ENCODE data around the gene TRPM5. TPM values are rescaled to one million over a fixed set of nuclear protein-coding genes. Genes with fewer than 3 reads are reported as not detected.

TRPM5 gene
- total RNA-seq, 1 donor from 2014 or later: 0.09 TPM

- DNase-seq (ENCODE audit: low read depth, low spot score): no peak
- no peak for TF ChIP-seq CTCF (conservative IDR thresholded peaks at IDR 0.05)
- H3K27ac Mint-ChIP-seq (ENCODE audit: unreplicated experiment): no peak overlapping the region
These were observed 16.4 kb upstream of the TRPM5 start for GRCh38 chr11:2460540-2461252.

GRCh38 chr11:2459796-2460531, 15.7 kb upstream of the TRPM5 start:
- no peak overlapping the region for H3K27ac Mint-ChIP-seq (ENCODE audit: unreplicated experiment)
- H3K4me1 Mint-ChIP-seq: no peaks in the 10 kb centered on the region
- H3K36me3 Mint-ChIP-seq (ENCODE audit: low read depth): no peaks in the 10 kb centered on the region
- H3K27me3 Mint-ChIP-seq (ENCODE audit: low read depth): peaks cover 18% of the 10 kb centered on the region
- no peaks in the 10 kb centered on the region for H3K9me3 Mint-ChIP-seq
- H3K4me3 Mint-ChIP-seq: no peak overlapping the region
- TF ChIP-seq CTCF (conservative IDR thresholded peaks at IDR 0.05): no peak
- DNase-seq (ENCODE audit: low read depth, low spot score): no peak

More at GRCh38 chr11:2460540-2461252, 16.4 kb upstream of the TRPM5 start:
- H3K4me3 Mint-ChIP-seq: no peak overlapping the region
- H3K27me3 Mint-ChIP-seq (ENCODE audit: low read depth): peaks cover 12% of the 10 kb centered on the region
- no peaks in the 10 kb centered on the region for H3K9me3 Mint-ChIP-seq
- no peaks in the 10 kb centered on the region for H3K36me3 Mint-ChIP-seq (ENCODE audit: low read depth)
- H3K4me1 Mint-ChIP-seq: no peaks in the 10 kb centered on the region

- peaks cover 26% of the 10 kb centered on the region for H3K27me3 Mint-ChIP-seq (ENCODE audit: low read depth)
- H3K27ac Mint-ChIP-seq (ENCODE audit: unreplicated experiment): no peak overlapping the region
These were observed 14.9 kb upstream of the TRPM5 start for GRCh38 chr11:2459016-2459725.

GRCh38 chr11:2458321-2458720, 14.0 kb upstream of the TRPM5 start:
- no peak overlapping the region for H3K27ac Mint-ChIP-seq (ENCODE audit: unreplicated experiment)
- no peak overlapping the region for H3K4me3 Mint-ChIP-seq
- no peaks in the 10 kb centered on the region for H3K36me3 Mint-ChIP-seq (ENCODE audit: low read depth)
- peaks cover 29% of the 10 kb centered on the region for H3K27me3 Mint-ChIP-seq (ENCODE audit: low read depth)
- no peak for DNase-seq (ENCODE audit: low read depth, low spot score)
- TF ChIP-seq CTCF (conservative IDR thresholded peaks at IDR 0.05): no peak
- H3K9me3 Mint-ChIP-seq: no peaks in the 10 kb centered on the region
- H3K4me1 Mint-ChIP-seq: no peaks in the 10 kb centered on the region

More at GRCh38 chr11:2459016-2459725, 14.9 kb upstream of the TRPM5 start:
- Mint-ChIP-seq H3K4me1 (no peaks in the 10 kb centered on the region), H3K36me3 (ENCODE audit: low read depth) (no peaks in the 10 kb centered on the region), H3K4me3 (no peak overlapping the region), H3K9me3 (no peaks in the 10 kb centered on the region)
- no peak for DNase-seq (ENCODE audit: low read depth, low spot score)
- TF ChIP-seq CTCF (conservative IDR thresholded peaks at IDR 0.05): no peak

- no peak for DNase-seq (ENCODE audit: low read depth, low spot score)
- Mint-ChIP-seq H3K4me3 (no peak overlapping the region), H3K27ac (ENCODE audit: unreplicated experiment) (no peak overlapping the region), H3K9me3 (no peaks in the 10 kb centered on the region), H3K36me3 (ENCODE audit: low read depth) (no peaks in the 10 kb centered on the region), H3K4me1 (no peaks in the 10 kb centered on the region), H3K27me3 (ENCODE audit: low read depth) (peaks cover 55% of the 10 kb centered on the region)
- TF ChIP-seq CTCF (conservative IDR thresholded peaks at IDR 0.05): no peak
These were observed 9.1 kb upstream of the TRPM5 start for GRCh38 chr11:2453436-2453835.

Measured in neural crest cell (in vitro differentiated cells).